Measurements from ENCODE around the gene SHISA4.
"Not testable (repeated sequence)": the region's sequence is repeated elsewhere in the genome, so short reads cannot be mapped to it uniquely, and the experiment has no call there.

SHISA4 gene

GRCh38 chr1:201895913-201896807 is 7.5 kb downstream of the SHISA4 start:
- H3K27ac ChIP-seq (ENCODE audit: low read depth, low read length) = no peak overlapping the region
- H3K9me3 ChIP-seq (ENCODE audit: control insufficient read depth in 5 of 5, low read length in 5 of 5) = no peaks in the 10 kb centered on the region
- H3K9ac ChIP-seq (ENCODE audit: low read length in 5 of 5) = no peak overlapping the region
- H3K4me1 ChIP-seq (ENCODE audit: control insufficient read depth in 5 of 5, insufficient read depth in 5 of 5, low read length in 5 of 5) = peaks cover 2 to 12% (median 7%) of the 10 kb centered on the region in 5 donors
- H3K4me3 ChIP-seq (ENCODE audit: low read depth in 1 of 5, low read length in 5 of 5) = no peak overlapping the region
- no peaks in the 10 kb centered on the region for H3K27me3 ChIP-seq (ENCODE audit: control insufficient read depth in 5 of 5, insufficient read depth in 4 of 5, low read length in 5 of 5)
- peaks cover 0 to 28% (median 7%) of the 10 kb centered on the region in 5 donors for H3K36me3 ChIP-seq (ENCODE audit: control insufficient read depth in 5 of 5, insufficient read depth in 5 of 5, low read length in 5 of 5)

GRCh38 chr1:201896951-201897391 is 8.3 kb downstream of the SHISA4 start:
- Histone ChIP-seq H3K4me1 (ENCODE audit: control insufficient read depth in 5 of 5, insufficient read depth in 5 of 5, low read length in 5 of 5) (peaks cover 2 to 12% (median 9%) of the 10 kb centered on the region in 5 donors), H3K27ac (ENCODE audit: low read depth, low read length) (no peak overlapping the region)

GRCh38 chr1:201898240-201898894 is 9.7 kb downstream of the SHISA4 start:
- peaks cover 3 to 23% (median 21%) of the 10 kb centered on the region in 5 donors for H3K4me1 ChIP-seq (ENCODE audit: control insufficient read depth in 5 of 5, insufficient read depth in 5 of 5, low read length in 5 of 5)
- H3K27me3 ChIP-seq (ENCODE audit: control insufficient read depth in 5 of 5, insufficient read depth in 4 of 5, low read length in 5 of 5) = no peaks in the 10 kb centered on the region
- peaks cover 0 to 28% (median 7%) of the 10 kb centered on the region in 5 donors for H3K36me3 ChIP-seq (ENCODE audit: control insufficient read depth in 5 of 5, insufficient read depth in 5 of 5, low read length in 5 of 5)
- H3K4me3 ChIP-seq (ENCODE audit: low read depth in 1 of 5, low read length in 5 of 5) = no peak overlapping the region
- H3K9me3 ChIP-seq (ENCODE audit: control insufficient read depth in 5 of 5, low read length in 5 of 5) = no peaks in the 10 kb centered on the region
- H3K27ac ChIP-seq (ENCODE audit: low read depth, low read length) = no peak overlapping the region
- no peak overlapping the region for H3K9ac ChIP-seq (ENCODE audit: low read length in 5 of 5)

More at GRCh38 chr1:201896951-201897391, 8.3 kb downstream of the SHISA4 start:
- Histone ChIP-seq H3K36me3 (ENCODE audit: control insufficient read depth in 5 of 5, insufficient read depth in 5 of 5, low read length in 5 of 5) (peaks cover 0 to 28% (median 7%) of the 10 kb centered on the region in 5 donors), H3K27me3 (ENCODE audit: control insufficient read depth in 5 of 5, insufficient read depth in 4 of 5, low read length in 5 of 5) (no peaks in the 10 kb centered on the region), H3K9me3 (ENCODE audit: control insufficient read depth in 5 of 5, low read length in 5 of 5) (no peaks in the 10 kb centered on the region), H3K4me3 (ENCODE audit: low read depth in 1 of 5, low read length in 5 of 5) (no peak overlapping the region), H3K9ac (ENCODE audit: low read length in 5 of 5) (no peak overlapping the region)

GRCh38 chr1:201898992-201899391 is 10.3 kb downstream of the SHISA4 start:
- Histone ChIP-seq H3K27ac (ENCODE audit: low read depth, low read length) (no peak overlapping the region), H3K9me3 (ENCODE audit: control insufficient read depth in 5 of 5, low read length in 5 of 5) (no peaks in the 10 kb centered on the region), H3K4me1 (ENCODE audit: control insufficient read depth in 5 of 5, insufficient read depth in 5 of 5, low read length in 5 of 5) (peaks cover 3 to 29% (median 26%) of the 10 kb centered on the region in 5 donors), H3K9ac (ENCODE audit: low read length in 5 of 5) (no peak overlapping the region), H3K4me3 (ENCODE audit: low read depth in 1 of 5, low read length in 5 of 5) (no peak overlapping the region), H3K36me3 (ENCODE audit: control insufficient read depth in 5 of 5, insufficient read depth in 5 of 5, low read length in 5 of 5) (peaks cover 0 to 28% (median 7%) of the 10 kb centered on the region in 5 donors), H3K27me3 (ENCODE audit: control insufficient read depth in 5 of 5, insufficient read depth in 4 of 5, low read length in 5 of 5) (no peaks in the 10 kb centered on the region)

GRCh38 chr1:201899683-201900429 is 11.2 kb downstream of the SHISA4 start:
- Histone ChIP-seq H3K9me3 (ENCODE audit: control insufficient read depth in 5 of 5, low read length in 5 of 5) (no peaks in the 10 kb centered on the region), H3K9ac (ENCODE audit: low read length in 5 of 5) (no peak overlapping the region), H3K4me1 (ENCODE audit: control insufficient read depth in 5 of 5, insufficient read depth in 5 of 5, low read length in 5 of 5) (peaks cover 3 to 35% (median 32%) of the 10 kb centered on the region in 5 donors), H3K4me3 (ENCODE audit: low read depth in 1 of 5, low read length in 5 of 5) (no peak overlapping the region), H3K27ac (ENCODE audit: low read depth, low read length) (peak overlapping the region; percentile 0), H3K36me3 (ENCODE audit: control insufficient read depth in 5 of 5, insufficient read depth in 5 of 5, low read length in 5 of 5) (peaks cover 0 to 28% (median 7%) of the 10 kb centered on the region in 5 donors), H3K27me3 (ENCODE audit: control insufficient read depth in 5 of 5, insufficient read depth in 4 of 5, low read length in 5 of 5) (no peaks in the 10 kb centered on the region)

GRCh38 chr1:201900476-201900875 is 11.8 kb downstream of the SHISA4 start:
- H3K27ac ChIP-seq (ENCODE audit: low read depth, low read length) = peak overlapping the region; percentile 0

GRCh38 chr1:201901036-201901435 is 12.3 kb downstream of the SHISA4 start:
- not testable (repeated sequence) for H3K9me3 ChIP-seq (ENCODE audit: control insufficient read depth in 5 of 5, low read length in 5 of 5); H3K27me3 ChIP-seq (ENCODE audit: control insufficient read depth in 5 of 5, insufficient read depth in 4 of 5, low read length in 5 of 5); H3K4me3 ChIP-seq (ENCODE audit: low read depth in 1 of 5, low read length in 5 of 5); H3K9ac ChIP-seq (ENCODE audit: low read length in 5 of 5)
- H3K36me3 ChIP-seq (ENCODE audit: control insufficient read depth in 5 of 5, insufficient read depth in 5 of 5, low read length in 5 of 5) = peaks cover 0 to 28% (median 7%) of the 10 kb centered on the region in 5 donors
- peaks cover 1 to 45% (median 40%) of the 10 kb centered on the region in 5 donors for H3K4me1 ChIP-seq (ENCODE audit: control insufficient read depth in 5 of 5, insufficient read depth in 5 of 5, low read length in 5 of 5)
- peak overlapping the region; percentile 0 for H3K27ac ChIP-seq (ENCODE audit: low read depth, low read length)

More at GRCh38 chr1:201900476-201900875, 11.8 kb downstream of the SHISA4 start:
- Histone ChIP-seq H3K27me3 (ENCODE audit: control insufficient read depth in 5 of 5, insufficient read depth in 4 of 5, low read length in 5 of 5) (no peaks in the 10 kb centered on the region), H3K4me3 (ENCODE audit: low read depth in 1 of 5, low read length in 5 of 5) (no peak overlapping the region), H3K9ac (ENCODE audit: low read length in 5 of 5) (no peak overlapping the region), H3K36me3 (ENCODE audit: control insufficient read depth in 5 of 5, insufficient read depth in 5 of 5, low read length in 5 of 5) (peaks cover 0 to 28% (median 7%) of the 10 kb centered on the region in 5 donors), H3K4me1 (ENCODE audit: control insufficient read depth in 5 of 5, insufficient read depth in 5 of 5, low read length in 5 of 5) (peaks cover 3 to 42% (median 38%) of the 10 kb centered on the region in 5 donors), H3K9me3 (ENCODE audit: control insufficient read depth in 5 of 5, low read length in 5 of 5) (no peaks in the 10 kb centered on the region)

- no peaks in the 10 kb centered on the region for H3K9me3 ChIP-seq (ENCODE audit: control insufficient read depth in 5 of 5, low read length in 5 of 5)
- no peak overlapping the region for H3K4me3 ChIP-seq (ENCODE audit: low read depth in 1 of 5, low read length in 5 of 5)
- peaks cover 0 to 21% (median 7%) of the 10 kb centered on the region in 5 donors for H3K36me3 ChIP-seq (ENCODE audit: control insufficient read depth in 5 of 5, insufficient read depth in 5 of 5, low read length in 5 of 5)
- H3K27ac ChIP-seq (ENCODE audit: low read depth, low read length) = peak overlapping the region; percentile 77
- H3K27me3 ChIP-seq (ENCODE audit: control insufficient read depth in 5 of 5, insufficient read depth in 4 of 5, low read length in 5 of 5) = no peaks in the 10 kb centered on the region
- peaks cover 1 to 47% (median 41%) of the 10 kb centered on the region in 5 donors for H3K4me1 ChIP-seq (ENCODE audit: control insufficient read depth in 5 of 5, insufficient read depth in 5 of 5, low read length in 5 of 5)
- no peak overlapping the region for H3K9ac ChIP-seq (ENCODE audit: low read length in 5 of 5)
Observed at GRCh38 chr1:201902198-201902597, 13.5 kb downstream of the SHISA4 start.

- H3K4me1 ChIP-seq (ENCODE audit: control insufficient read depth in 5 of 5, insufficient read depth in 5 of 5, low read length in 5 of 5) = peaks cover 1 to 49% (median 41%) of the 10 kb centered on the region in 5 donors
- H3K9me3 ChIP-seq (ENCODE audit: control insufficient read depth in 5 of 5, low read length in 5 of 5) = no peaks in the 10 kb centered on the region
- H3K27me3 ChIP-seq (ENCODE audit: control insufficient read depth in 5 of 5, insufficient read depth in 4 of 5, low read length in 5 of 5) = no peaks in the 10 kb centered on the region
- peak overlapping the region in 1 of 5 donors; percentile 0 for H3K9ac ChIP-seq (ENCODE audit: low read length in 5 of 5)
- peaks cover 0 to 13% (median 2%) of the 10 kb centered on the region in 5 donors for H3K36me3 ChIP-seq (ENCODE audit: control insufficient read depth in 5 of 5, insufficient read depth in 5 of 5, low read length in 5 of 5)
- no peak overlapping the region for H3K4me3 ChIP-seq (ENCODE audit: low read depth in 1 of 5, low read length in 5 of 5)
- H3K27ac ChIP-seq (ENCODE audit: low read depth, low read length) = peak overlapping the region; percentile 77
Observed at GRCh38 chr1:201903135-201903534, 14.4 kb downstream of the SHISA4 start.

Measured in subcutaneous abdominal adipose tissue (tissue), 5 donors.